Measurements from ENCODE around the gene CCDC85B.
"Not testable (repeated sequence)": the region's sequence is repeated elsewhere in the genome, so short reads cannot be mapped to it uniquely, and the experiment has no call there.

CCDC85B gene

DNA sequence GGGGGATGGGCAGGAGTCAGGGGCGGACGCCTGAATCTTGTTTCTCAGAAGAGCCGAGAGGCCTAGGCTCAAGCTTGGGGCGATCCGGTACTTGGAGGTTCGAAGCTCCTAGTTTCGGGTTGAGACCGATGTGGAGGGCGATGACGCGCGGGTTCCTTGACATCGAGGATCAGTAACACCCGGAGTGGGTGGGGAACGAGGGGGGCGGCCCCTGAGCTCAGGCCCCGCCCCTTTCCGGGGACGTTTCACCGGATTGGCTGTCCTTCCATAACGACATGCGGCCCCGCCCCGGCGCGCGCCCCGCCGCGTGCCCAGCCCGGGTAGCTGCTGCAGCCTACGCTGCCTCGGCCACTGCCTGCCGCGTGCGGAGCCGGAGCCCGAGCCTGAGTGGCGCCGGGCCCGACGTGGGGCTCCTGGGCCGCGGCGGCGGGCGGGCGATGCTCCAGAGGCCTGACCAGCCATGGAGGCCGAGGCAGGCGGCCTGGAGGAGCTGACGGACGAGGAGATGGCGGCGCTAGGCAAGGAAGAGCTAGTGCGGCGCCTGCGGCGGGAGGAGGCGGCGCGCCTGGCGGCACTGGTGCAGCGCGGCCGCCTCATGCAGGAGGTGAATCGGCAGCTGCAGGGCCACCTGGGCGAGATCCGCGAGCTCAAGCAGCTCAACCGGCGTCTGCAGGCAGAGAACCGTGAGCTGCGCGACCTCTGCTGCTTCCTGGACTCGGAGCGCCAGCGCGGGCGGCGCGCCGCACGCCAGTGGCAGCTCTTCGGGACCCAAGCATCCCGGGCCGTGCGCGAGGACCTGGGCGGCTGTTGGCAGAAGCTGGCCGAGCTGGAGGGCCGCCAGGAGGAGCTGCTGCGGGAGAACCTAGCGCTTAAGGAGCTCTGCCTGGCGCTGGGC lies at the start of gene CCDC85B:
TSS of gene CCDC85B (plus strand) at position 350 of the 895 bp plus-strand sequence. CDS start at position 461, 111 bp downstream.
- DNase-seq (ENCODE audit: low read depth, low spot score): peak; percentile 96

DNA sequence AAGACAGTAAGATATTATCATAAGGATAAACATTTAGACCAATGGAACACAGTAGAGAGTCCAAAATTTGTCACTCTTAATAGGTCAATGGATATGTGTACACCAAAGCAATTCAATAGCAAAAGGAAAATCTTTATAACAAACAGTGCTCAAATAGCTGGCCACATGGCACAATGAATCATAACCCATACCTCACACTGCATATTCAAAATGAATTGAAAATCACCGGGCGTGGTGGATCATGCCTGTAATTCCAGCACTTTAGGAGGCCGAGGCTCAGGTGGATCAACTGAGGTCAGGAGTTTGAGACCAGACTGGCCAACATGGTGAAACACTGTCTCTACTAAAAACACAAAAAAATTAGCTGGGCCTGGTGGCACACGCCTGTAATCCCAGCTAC lies 48.3 kb upstream of the CCDC85B start:
- DNase-seq (ENCODE audit: low read depth, low spot score): no peak

DNA sequence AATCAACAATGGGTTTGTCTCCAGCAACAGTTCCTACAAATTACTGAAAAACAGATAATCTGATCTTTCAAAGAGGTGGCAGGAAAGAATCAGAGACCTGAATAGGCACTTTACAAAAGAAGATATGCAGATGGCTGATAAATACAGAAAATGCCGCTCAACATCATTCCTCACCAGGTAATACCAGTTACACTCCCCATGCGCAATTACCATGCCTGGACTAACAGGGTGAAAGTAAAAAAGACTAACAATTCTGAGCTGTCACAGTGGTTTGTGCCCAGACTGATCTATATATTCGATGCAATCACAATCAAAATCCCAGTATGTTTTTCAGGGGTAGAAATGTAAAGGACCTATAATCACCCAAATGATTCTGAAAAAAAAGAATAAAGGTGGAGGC lies 46.7 kb upstream of the CCDC85B start:
- no peak for DNase-seq (ENCODE audit: low read depth, low spot score)

DNA sequence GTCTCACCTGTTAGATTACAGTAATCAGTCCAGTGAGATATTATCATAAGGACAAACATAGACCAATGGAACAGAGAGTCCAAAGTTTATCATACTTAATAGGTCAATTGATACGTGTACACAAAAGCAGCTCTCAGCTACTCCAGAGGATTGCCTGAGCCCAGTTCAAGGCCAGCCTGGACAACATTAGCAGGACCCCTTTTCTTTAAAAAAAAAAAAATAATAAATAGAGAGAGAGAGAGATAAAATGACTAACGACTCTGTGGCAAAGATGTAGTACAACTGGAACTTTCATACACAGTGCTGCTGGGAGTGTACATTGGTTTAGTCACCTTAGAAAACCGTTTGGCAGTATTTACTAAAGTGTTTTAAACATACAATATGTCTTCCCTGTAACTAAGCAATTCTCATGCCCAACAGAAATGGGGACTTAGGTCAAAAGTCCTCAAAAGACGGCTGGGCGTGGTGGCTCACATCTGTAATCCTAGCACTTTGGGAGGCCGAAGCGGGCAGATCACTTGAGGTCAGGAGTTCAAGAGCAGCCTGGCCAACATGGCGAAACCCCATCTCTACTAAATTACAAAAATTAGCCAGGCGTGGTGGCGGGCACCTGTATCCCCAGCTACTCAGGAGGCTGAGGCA lies 46.1 kb upstream of the CCDC85B start:
- no peak for DNase-seq (ENCODE audit: low read depth, low spot score)

DNA sequence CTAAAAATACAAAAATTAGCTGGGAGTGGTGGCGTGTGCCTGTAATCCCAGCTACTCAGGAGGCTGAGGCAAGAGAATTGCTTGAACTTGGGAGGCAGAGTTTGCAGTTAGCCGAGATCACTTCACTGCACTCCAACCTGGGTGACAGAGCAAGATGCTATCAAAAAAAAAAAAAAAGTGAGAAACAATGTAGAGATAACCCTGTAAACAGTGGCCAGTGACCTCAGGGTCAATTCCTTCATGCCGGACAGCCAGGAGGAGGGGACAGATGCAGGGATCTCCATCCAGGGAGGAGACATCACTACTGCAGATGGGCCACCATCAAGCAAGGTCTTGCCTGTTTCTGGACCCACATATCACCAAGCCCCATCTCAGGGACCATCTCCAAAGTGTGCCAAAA lies 42.7 kb upstream of the CCDC85B start:
- DNase-seq (ENCODE audit: low read depth, low spot score): no peak

DNA sequence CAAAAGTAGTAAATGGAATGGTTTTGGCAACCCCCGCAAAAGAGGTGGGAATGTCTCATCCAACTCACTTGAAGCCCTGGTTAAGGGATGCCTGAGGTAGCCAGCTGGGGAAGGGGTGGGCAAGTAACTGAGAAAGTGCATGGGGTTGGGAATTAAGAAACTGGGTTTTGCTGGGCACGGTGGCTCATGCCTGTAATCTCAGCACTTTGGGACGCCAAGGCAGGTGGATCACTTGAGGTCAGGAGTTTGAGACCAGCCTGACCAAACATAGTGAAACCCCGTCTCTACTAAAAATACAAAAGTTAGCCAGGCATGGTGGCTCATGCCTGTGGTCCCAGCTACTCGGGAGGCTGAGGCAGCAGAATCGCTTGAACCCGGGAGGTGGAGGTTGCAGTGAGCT lies 41.8 kb upstream of the CCDC85B start:
- DNase-seq (ENCODE audit: low read depth, low spot score): not testable (repeated sequence)

DNA sequence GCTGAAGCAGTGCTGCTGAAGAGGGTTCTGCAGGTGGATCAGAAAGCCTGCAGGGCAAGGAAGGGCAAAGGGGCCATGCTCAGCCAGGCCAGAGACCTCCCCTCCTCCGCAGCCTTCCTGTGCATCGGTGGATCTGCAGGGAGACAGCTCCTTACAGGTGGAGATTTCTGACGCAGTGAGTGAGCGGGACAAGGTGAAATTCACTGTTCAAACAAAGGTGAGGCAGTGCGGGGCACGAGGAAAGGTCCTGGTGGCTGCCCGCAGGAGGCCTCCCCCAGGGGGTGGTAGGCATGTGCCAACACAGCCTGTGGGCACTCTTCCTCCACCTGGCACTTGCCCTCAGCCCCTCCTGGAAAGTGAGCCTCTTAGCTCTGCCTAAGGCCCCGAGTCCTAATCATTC lies 41.1 kb upstream of the CCDC85B start:
- DNase-seq (ENCODE audit: low read depth, low spot score): no peak

DNA sequence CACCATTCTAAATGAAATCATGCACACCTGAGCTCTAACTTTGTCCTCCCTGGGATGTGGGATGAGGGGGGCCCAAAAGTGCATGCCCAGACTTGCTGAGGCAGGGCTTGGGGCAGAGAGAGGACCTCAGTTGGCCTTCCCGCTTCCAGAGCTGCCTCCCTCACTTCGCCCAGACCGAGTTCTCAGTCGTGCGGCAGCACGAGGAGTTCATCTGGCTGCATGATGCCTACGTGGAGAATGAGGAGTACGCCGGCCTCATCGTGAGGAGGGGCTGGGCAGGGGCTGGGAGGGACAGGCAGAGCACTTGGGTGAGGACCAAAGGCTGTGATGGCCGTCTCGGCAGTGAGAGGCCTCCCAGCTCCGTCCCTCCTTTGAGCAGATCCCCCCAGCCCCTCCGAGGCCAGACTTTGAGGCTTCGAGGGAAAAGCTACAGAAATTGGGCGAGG lies 40.7 kb upstream of the CCDC85B start:
- no peak for DNase-seq (ENCODE audit: low read depth, low spot score)

DNA sequence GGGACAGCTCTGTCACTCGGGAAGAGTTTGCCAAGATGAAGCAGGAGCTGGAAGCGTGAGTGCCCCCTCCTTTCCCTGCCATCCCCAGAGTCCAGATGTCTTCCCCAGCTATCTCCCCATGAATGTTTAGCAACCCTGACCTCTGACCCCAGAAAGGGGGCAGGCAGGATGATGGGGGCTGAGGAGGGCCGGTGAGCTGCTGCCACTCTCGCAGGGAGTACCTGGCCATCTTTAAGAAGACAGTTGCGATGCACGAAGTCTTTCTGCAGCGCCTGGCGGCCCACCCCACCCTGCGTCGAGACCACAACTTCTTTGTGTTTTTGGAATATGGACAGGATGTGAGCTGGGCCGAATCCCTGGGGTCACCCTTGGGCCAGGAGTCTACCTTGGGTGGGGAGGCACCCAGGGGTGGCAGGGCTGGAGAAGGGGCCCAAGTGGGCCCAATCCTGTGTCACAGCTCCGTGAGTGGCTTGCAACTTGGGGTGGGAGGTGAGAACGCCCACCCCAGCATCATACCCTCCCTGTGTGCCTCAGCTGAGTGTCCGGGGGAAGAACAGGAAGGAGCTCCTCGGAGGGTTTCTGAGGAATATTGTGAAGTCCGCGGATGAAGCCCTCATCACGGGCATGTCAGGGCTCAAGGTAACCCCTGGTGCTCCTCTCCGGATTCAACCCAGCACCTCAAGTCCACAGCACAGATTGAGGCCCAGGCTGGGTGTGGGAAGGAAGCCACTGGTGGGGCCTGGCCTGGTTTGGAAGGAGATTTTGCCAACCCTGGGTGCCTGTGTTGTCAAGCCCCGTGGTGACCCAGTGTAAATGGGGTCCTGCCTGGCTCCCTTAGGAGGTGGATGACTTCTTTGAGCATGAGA lies 40.0 kb upstream of the CCDC85B start:
- DNase-seq (ENCODE audit: low read depth, low spot score): no peak

DNA sequence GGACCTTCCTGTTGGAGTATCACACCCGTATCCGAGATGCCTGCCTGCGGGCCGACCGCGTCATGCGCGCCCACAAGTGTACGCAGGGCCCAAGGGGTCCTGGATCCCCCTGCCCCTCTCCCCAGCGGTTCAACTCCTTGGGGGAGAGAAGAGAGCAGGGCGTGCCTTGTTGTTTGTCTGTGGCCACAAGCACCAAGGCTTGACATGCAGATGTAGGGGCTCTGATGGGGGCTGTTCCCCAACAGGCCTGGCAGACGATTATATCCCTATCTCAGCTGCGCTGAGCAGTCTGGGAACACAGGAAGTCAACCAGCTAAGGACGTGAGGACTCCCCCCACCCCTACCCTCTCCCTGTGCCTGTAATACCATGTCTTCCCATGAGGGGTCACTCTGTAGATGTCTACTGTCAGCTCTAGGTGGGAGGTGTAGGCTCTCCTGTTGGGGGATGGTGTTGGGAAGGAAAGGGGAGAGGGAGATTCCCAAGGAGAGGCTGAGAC lies 39.3 kb upstream of the CCDC85B start:
- no peak for DNase-seq (ENCODE audit: low read depth, low spot score)

DNA sequence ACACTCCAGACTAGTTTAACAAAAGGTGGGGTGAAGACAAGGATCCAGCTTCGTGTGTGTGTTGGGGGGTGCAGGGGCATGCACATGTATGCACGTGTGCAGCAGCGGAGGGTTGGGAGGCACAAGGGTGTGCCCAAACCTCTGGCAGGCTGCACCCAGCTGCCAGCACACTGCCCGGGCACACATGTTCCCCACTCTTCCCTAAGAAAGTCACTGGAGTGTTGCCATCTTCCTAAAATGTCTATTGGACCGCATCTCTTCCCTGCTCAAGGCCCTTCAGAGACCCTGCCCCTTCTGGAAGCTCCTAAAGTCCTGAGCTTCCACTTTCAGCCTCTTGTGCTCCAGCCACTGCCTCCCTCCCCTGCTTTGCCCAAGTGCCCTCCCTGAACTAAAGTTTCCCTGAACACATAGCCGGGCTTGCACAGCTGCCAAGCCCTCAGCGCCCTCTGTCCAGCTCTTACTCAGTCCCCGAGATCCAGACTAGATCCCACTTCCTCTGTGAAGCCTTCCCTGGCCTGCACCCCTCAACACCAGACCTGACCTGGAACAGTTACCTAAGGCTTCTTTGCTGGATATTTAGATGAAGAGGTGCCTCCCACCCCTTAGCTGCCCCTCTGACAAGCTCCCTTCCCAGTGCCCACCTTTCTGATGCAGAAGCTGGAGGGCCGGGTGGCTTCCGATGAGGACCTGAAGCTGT lies 38.5 kb upstream of the CCDC85B start:
- no peak for DNase-seq (ENCODE audit: low read depth, low spot score)

DNA sequence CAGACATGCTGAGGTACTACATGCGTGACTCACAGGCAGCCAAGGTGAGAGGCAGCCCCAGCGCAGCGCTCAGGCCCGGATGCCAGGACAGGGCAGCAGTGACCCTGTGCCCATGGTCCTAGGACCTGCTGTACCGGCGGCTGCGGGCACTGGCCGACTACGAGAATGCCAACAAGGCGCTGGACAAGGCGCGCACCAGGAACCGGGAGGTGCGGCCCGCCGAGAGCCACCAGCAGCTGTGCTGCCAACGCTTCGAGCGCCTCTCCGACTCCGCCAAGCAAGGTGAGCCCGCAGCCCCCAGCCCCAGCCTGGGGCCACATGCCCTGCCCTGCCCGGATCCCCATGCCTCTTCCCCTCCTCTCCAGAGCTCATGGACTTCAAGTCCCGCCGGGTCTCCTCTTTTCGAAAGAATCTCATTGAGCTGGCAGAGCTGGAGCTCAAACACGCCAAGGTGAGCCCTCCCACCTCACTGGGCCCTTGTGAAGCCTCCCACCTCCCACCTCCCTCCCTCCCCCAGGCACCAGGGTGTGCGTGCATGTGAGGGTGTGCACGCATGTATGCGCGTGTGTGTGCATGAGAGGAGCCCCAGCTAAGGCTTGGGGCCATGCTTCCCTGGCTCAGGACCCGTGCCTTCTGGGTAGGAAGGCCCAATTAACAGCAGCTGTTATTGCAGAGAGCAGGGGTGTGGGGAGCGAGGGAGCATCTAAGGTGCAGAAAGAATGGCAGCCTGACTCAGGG lies 37.8 kb upstream of the CCDC85B start:
- no peak for DNase-seq (ENCODE audit: low read depth, low spot score)

DNA sequence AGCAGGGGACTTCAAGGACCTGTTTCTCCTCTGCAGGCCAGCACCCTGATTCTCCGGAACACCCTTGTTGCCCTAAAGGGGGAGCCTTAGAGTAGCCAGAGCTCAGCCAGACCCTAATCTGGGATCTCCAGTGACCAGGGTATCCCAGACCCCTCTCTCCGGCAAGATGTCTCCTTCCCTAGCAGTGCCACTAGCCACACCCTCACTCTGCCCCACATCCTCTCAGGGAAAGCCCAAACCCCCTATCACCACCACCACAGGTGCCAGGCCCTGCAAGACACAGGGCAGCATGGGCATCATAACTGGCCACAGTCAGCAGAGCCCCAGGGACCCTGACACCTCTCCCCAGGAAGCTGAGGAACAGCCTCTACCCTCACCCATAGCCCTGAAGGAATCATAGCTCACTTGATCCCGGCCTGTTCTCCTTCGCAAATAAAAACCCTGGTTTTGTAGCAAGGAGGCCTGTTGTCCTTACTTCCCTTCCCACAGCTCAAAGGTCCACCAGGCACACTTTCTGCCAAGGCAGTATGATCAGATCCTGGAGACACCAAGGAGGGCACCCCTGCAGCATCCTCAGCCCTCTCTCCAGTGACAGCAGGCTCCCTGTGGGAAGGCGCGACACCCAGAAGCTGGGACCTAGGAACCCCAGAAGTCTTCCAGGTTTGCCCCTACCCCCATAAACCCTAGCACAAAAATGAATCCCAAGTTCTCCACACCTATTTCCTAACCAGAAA lies 37.1 kb upstream of the CCDC85B start:
- no peak for DNase-seq (ENCODE audit: low read depth, low spot score)

DNA sequence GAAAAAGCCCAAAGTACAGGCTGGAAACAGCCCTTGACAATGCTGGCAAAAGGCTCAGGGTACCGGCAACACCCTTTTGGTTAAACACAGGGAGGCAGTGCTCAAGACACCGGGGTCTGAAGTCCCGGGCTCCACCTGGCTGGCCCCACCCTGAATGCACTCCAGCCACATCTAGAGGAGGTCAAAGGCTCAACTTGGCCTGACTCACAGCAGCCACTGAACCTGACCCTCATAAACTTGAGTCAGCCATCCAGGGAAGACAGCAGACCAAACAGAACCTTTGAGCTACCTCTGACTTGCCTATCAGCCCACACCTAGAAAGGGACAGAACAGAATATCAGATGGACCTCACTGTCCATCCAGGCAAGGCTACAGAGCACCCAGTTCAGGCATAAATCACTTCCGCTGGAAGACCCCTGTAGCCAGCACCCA lies 36.3 kb upstream of the CCDC85B start:
- no peak for DNase-seq (ENCODE audit: low read depth, low spot score)

DNA sequence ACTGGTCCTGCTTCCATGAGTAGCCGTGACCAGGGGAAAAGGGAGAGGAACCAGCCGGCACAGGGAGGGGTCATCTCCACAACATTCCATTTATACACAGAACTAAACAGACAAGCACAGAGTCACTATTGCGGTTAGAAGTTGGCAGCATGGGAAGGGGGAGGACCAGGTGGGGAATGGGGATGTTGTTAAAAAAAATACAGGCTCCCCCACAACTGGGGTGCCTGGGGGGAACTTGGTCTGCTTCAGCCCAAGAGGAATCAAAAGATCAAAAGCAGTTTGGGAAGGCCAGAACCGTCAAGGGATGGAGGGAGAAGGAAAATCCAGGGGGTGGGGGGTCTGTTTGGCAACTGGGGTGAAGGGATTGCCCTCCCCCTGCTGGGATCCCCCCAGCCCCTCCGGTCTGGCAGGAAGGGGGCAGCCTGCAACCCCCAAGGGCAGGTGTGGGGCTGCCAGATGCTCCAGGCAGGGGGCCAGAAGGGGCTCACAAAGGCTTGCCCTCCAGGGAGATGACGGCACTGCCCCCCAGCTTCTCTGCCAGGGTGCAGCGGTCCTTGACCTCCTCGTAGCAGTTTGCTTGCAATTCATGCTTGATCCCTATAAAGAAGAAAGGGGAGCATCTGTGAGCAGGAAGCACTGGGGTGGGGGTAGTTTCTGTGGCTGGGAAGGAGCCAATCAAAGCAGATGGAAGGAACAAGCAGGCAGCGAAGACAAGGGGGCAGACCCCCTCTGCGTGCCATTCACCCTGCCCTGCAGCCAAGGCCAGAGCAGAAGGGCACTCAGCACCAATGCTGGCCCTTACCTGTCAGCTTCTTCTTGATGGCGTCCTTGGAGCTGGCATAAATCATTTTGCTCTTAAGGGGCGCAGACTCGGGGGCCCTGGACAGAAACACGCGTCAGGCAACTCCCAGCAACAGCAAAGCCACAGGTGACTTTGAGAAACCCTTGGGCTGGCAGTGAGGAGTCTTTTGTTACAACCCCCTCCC lies 35.3 kb upstream of the CCDC85B start:
- DNase-seq (ENCODE audit: low read depth, low spot score): no peak

DNA sequence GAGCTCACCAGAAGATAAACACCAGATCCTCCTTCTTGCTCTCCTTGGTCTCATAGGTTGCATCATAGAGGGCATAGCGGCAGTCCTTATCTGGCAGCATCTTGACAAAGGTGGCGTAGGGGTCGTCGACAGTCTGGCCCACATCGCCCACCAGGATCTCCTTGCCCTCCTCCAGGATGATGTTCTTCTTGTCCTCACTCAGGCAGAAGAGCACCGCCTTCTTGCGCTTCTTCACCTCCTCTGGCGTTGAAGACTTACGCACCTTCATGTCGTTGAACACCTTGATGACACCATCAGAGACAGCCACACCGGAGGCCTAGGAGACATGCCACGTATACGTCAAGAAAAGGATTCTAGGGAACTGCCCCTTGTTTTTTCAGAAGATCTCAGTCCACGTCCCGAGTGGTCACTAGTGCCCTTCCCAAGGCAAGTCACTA lies 34.5 kb upstream of the CCDC85B start:
- no peak for DNase-seq (ENCODE audit: low read depth, low spot score)

DNA sequence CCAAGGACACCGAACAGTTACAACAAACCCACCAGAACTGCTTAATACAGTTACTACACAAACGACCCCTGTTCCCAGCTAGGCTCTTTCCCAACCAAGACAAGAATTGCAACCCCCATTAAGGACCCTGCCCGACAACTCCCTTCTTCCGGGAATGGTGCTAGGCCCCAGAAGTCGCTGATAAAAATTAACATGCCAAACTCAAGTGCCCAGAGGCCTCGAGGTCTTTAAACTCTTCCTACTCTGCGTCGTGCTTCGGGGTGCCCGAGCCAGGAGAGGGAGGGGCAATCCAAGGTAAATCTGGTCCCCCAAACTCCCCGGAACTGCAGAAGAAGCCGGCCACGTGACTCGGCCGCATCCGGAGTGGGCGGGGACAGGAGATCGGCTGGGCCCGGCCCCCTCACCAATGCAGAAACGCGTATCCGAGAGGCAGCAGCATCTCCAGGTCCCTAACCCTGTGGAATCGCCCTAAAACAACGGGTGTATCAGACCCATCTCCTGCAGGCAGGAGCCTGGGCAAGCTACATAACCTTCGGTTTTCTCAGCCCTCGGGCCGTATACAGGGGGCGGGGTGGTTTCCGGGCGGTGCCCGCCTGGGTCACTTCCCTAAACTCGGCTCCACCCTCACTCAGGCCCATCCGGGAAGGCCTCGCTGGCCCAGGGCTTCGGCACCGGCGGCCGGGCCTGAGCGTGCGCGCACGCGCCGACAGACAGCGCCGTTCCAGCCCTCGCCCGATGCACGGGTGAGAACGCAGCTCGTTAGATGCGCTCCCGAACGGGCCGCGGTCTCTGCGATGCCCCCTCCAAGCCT lies 33.6 kb upstream of the CCDC85B start:
- DNase-seq (ENCODE audit: low read depth, low spot score): peak; percentile 67

DNA sequence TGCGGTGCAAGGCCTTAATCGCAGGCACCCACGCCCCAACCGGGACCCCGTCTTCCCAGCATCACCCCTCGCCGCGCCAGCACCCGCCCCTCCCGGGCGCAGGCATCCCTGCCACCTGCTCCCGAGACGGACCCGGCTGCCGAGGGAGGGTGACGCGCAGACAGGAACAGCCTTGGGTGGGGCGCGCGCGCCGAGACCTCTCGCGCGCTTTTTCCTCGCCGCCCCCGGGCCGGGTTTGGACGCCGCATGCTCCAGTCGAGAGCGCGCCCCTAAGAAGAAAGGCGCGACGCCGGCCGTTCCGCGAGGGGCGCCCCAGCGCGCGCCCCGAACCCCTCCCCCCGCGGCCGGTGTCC lies 33.0 kb upstream of the CCDC85B start:
- DNase-seq (ENCODE audit: low read depth, low spot score): peak; percentile 31

All from activated CD4-positive, CD25-positive, alpha-beta regulatory T cell treated with anti-CD3 and anti-CD28 coated beads, Interleukin-2, amount 50 U/mL, for 16 hours (primary cell).